GM10248 (cell line): ENCODE results near the gene TMCO4.

ENCODE experiments used
- CTCF ChIA-PET: fragments of 300-600 bp; sonication (Branson Sonifier 250); formaldehyde crosslinking; extraction: SDS; loops from one replicate; lab custom pipeline; 2021; ENCODE audit warnings: antibody characterized with exemption; lab: Yijun Ruan, JAX
- POLR2A ChIA-PET: fragments of 350-650 bp; sonication (Branson Sonifier 250); formaldehyde crosslinking; extraction: SDS; loops from one replicate; lab custom pipeline; 2020; ENCODE audit warnings: antibody characterized with exemption; lab: Yijun Ruan, JAX
- DNase-seq: peaks from one replicate; pipeline ENCODE4 v3.0.0; 2012; ENCODE audit errors: extremely low spot score
- CTCF ChIP-seq: IDR thresholded peaks from 2 replicates; pipeline ENCODE4 v1.5.1; 2012; ENCODE audit warnings: mild to moderate bottlenecking, low read depth; ENCODE audit errors: extremely low read depth, missing control alignments, control extremely low read depth

Gene TMCO4

GRCh38 chr1:19752083-19752696 is 47.5 kb downstream of the TMCO4 start:
- POLR2A ChIA-PET, result no interaction called here
- CTCF ChIA-PET, result interaction anchor here (1.3 to 1.7 kb wide), 2 partner anchors 9 to 48 kb away, joined by 4 to 6 read pairs; no protein-coding TSS in a partner anchor
- DNase-seq, result no peak
- TF ChIP-seq CTCF, result no peak

- CTCF ChIA-PET, result interaction anchor here (1.6 to 2.6 kb wide), 2 partner anchors 11 to 46 kb away, joined by 4 to 7 read pairs; no protein-coding TSS in a partner anchor
- POLR2A ChIA-PET, result no interaction called here
- DNase-seq, result no peak
Measured at GRCh38 chr1:19750882-19751276, 48.8 kb downstream of the TMCO4 start.

DNA sequence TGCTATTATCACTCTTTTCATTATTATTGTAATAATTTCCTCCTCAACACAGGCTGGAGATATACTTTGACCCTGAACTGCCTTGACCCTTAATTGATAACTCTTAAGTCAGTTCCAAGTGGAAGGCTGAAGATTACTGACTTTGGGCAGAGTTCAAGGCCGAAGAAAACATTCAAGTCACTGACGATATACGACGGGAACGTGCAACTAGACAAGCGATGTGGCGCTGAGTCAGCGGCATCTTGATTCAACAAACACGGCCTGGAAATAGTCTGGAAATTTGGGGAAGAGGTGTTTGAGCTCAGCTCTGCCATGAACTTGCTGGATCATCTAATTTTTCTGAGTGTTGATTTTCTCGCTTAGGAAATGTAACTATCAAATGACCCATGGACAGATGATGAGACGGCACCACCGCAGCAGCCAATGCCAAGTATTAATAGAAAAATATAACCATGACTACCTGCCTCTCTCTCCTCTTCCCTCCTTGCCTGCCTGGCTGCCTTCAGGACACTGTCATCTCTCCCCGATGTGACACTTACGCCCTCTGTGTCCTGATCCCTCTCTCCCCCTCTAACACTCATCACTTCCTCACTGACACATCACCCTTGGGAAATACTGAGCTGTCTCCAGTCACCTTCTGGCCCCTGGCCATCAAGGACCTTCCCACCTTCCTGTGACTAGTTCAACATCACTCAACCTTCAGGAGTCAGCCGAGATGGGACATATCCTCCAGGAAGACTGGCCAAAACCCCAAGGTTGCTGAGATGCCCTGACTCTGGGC is 49.4 kb downstream of the TMCO4 start:
- CTCF ChIA-PET, result interaction anchor here (1.6 to 2.6 kb wide), 2 partner anchors 11 to 46 kb away, joined by 4 to 7 read pairs; no protein-coding TSS in a partner anchor
- POLR2A ChIA-PET, result no interaction called here
- no peak for DNase-seq

More at GRCh38 chr1:19750882-19751276, 48.8 kb downstream of the TMCO4 start:
- TF ChIP-seq CTCF, result no peak

GRCh38 chr1:19749685-19750084 is 50.0 kb downstream of the TMCO4 start:
- POLR2A ChIA-PET, result interaction anchor here (0.6 kb wide), 1 partner anchor 35 kb away, joined by 5 read pairs; no protein-coding TSS in a partner anchor
- no peak for DNase-seq
- no peak for TF ChIP-seq CTCF
- CTCF ChIA-PET, result interaction anchor here (1.6 to 2.6 kb wide), 2 partner anchors 12 to 45 kb away, joined by 4 to 7 read pairs; no protein-coding TSS in a partner anchor

More for the DNA sequence above, 49.4 kb downstream of the TMCO4 start:
- no peak for TF ChIP-seq CTCF

DNA sequence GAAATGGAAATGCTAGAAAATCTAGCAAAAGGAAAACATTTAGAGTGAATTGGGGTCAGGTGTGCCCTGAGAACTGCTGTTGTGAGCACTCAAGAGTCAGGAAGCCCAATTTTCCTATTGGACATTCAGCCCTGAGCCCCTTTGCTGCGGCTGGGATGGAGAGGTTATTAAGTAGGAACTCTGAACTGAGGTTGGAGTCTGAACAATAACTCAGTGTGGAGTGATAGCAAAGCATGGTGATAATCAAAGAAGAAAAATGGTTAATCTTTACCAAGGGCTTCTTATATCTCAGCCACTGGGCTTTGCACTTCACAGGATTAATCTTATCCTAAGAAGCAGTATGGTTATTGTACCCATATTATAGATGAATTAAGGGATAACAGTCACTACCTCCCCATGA is 52.0 kb downstream of the TMCO4 start:
- CTCF ChIA-PET, result interaction anchor here (0.6 to 1.7 kb wide), 5 partner anchors 11 to 94 kb away, joined by 3 to 5 read pairs (median 3); no protein-coding TSS in a partner anchor

DNA sequence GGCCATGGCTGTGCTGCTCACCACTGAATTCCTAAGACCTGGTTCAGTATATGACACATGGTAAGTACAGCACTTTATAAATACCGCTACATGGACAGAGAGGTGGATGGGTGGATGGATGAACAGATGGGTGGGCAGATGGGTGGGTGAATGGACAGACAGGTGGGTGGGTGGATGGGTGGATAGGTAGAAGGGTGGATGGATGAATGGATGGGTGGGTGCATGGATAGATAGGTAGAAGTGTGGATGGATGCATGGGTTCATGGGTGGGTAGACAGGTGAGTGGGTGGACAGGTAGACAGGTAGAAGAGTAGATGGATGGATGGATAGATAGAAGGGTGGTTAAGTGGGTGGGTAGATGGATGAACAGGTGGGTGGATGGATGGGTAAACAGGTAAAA is 54.8 kb downstream of the TMCO4 start:
- DNase-seq, result no peak
- POLR2A ChIA-PET, result no interaction called here
- TF ChIP-seq CTCF, result no peak
- CTCF ChIA-PET, result interaction anchor here (1.0 kb wide), 1 partner anchor 16 kb away, joined by 3 read pairs; no protein-coding TSS in a partner anchor

More for the DNA sequence above, 52.0 kb downstream of the TMCO4 start:
- no peak for DNase-seq
- POLR2A ChIA-PET, result no interaction called here
- no peak for TF ChIP-seq CTCF
